GM10248 (cell line): ENCODE measurements around the gene LYL1.

Experiments used
- CTCF ChIA-PET: fragments of 300-600 bp; sonication (Branson Sonifier 250); formaldehyde crosslinking; extraction: SDS; loops from one replicate; lab custom pipeline; 2021; ENCODE audit warnings: antibody characterized with exemption; lab: Yijun Ruan, JAX
- POLR2A ChIA-PET: fragments of 350-650 bp; sonication (Branson Sonifier 250); formaldehyde crosslinking; extraction: SDS; loops from one replicate; lab custom pipeline; 2020; ENCODE audit warnings: antibody characterized with exemption; lab: Yijun Ruan, JAX
- DNase-seq: peaks from one replicate; pipeline ENCODE4 v3.0.0; 2012; ENCODE audit errors: extremely low spot score
- TF ChIP-seq, protein P1 (sequence below): IDR thresholded peaks from 2 replicates; pipeline ENCODE4 v1.5.1; 2012; ENCODE audit warnings: mild to moderate bottlenecking, low read depth; ENCODE audit errors: extremely low read depth, missing control alignments, control extremely low read depth

Gene LYL1

DNA sequence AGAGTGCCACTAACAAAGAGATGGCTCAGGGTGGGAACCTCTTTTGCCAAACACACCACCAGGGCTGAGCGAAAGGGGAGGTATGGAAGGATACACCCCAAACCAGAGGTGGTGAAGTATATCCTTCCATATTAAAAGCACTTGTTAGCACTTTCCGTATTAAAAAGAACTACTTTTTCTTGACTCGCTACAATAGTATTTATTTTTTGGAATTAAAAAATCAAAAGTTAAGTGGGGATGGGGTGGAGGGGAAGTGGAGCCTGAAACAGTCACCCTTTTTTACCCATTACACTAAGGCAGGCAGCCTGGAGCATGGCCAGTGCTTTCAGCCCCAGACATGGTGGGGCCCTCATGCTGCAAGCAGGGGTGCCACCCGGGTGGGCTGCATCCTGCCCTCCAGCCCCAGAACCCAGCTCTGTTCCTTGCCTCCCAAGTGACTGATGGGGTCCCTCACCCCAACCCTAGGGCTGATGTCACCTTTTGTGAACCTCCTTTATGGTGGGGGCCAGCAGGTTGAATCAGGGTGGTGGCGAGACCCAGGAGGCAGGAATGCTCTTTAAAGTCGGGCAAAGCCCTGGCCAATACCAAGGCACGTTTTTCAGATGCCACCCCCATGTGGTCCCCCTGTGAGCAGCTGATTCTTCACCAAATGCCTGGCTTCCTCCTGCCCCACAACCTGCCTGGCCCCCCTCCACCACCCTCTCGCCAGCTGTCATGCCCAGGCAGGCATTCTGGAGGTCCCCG is 31.0 kb downstream of the LYL1 start:
- TF ChIP-seq, protein P1, sequence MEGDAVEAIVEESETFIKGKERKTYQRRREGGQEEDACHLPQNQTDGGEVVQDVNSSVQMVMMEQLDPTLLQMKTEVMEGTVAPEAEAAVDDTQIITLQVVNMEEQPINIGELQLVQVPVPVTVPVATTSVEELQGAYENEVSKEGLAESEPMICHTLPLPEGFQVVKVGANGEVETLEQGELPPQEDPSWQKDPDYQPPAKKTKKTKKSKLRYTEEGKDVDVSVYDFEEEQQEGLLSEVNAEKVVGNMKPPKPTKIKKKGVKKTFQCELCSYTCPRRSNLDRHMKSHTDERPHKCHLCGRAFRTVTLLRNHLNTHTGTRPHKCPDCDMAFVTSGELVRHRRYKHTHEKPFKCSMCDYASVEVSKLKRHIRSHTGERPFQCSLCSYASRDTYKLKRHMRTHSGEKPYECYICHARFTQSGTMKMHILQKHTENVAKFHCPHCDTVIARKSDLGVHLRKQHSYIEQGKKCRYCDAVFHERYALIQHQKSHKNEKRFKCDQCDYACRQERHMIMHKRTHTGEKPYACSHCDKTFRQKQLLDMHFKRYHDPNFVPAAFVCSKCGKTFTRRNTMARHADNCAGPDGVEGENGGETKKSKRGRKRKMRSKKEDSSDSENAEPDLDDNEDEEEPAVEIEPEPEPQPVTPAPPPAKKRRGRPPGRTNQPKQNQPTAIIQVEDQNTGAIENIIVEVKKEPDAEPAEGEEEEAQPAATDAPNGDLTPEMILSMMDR: no peak
- ChIA-PET POLR2A (no interaction called here), CTCF (interaction anchor here (1.0 to 10.8 kb wide), 5 partner anchors 11 to 106 kb away, joined by 4 to 102 read pairs (median 12); no protein-coding TSS in a partner anchor)

DNA sequence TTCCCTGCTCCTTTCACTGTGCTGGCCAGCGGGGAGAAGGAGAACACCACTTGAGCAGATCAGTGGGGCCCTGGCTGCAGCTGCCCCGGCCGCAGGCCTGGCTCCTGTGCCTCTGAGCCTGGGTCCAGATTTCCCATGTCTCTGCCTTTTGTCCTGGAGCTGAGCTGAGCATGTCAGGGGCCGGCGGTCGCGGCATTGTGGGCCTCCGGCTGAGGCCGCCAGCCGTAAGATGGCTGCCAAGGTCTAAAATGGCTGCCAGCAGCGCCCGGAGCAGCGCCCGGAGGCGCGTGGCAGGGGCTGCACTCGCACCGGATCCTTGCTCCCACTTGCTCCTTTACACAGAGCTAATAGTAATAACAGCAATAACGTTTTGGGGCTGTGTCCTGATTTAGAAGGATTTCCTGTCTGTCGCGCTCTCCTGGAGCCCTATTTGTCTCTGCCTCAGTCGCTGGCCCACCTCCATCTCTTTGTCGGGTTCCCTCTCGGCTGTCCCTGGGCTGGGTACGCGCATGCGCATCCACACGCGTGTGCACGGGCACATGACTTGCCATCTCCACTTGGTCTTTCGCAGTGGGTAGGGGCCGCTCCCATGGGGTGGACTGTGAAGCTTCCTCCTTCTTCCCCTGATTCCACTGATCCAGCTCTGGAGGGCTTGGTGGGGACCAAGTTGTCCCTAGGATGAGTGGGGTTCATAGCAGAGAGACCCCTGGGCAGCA is 32.1 kb downstream of the LYL1 start:
- CTCF ChIA-PET: interaction anchor here (1.0 to 10.8 kb wide), 4 partner anchors 10 to 93 kb away, joined by 3 to 102 read pairs (median 26); no protein-coding TSS in a partner anchor
- POLR2A ChIA-PET: no interaction called here
- TF ChIP-seq, protein P1: no peak
- DNase-seq: no peak

More for the DNA sequence above, 31.0 kb downstream of the LYL1 start:
- DNase-seq: no peak

DNA sequence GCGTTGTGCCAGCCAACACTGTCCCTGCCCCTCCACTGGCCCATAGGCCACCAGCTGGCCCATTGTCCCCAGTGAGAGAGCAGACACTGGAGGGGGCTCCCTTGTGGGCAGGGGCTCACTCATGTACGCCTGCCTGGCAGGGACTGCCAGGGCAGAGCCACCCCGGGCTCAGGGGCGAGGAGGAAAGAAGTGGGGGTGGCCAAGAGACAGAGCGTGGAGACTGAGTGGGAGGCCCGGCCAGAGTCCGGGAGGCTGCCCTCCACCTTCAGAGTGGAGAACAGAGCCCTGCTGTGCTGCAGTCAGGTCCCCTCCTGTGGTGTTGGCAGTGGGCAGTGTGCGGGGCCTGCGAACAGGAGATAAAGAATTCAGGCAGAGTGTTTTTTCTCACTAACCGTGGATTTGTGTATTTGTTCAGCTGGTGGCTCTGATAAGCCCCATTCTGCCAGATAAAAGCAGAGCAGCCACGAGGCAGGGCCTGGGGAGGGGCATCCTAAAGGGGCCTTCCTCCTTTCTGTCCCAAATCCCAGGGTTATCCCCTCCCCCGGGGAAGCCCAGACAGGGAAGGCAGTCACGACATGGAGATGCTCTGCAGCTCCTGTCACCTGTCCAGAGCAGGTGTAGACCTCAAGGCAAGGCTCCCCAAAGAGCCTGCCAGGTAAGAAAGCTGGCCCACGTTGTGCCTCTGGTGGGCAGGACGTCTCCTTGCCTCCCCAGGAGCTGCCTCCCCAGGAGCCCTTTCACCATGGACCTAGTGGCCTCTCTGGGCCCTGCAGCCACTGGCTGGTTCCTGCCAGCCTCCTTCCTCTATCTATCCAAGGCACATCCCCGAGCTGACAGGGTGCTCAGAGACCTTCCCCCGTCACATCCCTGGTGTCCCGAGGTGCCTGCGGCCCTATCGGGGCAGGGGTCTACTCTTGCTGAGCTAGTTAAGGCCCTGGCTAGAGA is 33.0 kb downstream of the LYL1 start:
- ChIA-PET POLR2A (no interaction called here), CTCF (interaction anchor here (1.0 to 10.8 kb wide), 4 partner anchors 9 to 92 kb away, joined by 3 to 102 read pairs (median 26); no protein-coding TSS in a partner anchor)
- TF ChIP-seq, protein P1: no peak
- no peak for DNase-seq

DNA sequence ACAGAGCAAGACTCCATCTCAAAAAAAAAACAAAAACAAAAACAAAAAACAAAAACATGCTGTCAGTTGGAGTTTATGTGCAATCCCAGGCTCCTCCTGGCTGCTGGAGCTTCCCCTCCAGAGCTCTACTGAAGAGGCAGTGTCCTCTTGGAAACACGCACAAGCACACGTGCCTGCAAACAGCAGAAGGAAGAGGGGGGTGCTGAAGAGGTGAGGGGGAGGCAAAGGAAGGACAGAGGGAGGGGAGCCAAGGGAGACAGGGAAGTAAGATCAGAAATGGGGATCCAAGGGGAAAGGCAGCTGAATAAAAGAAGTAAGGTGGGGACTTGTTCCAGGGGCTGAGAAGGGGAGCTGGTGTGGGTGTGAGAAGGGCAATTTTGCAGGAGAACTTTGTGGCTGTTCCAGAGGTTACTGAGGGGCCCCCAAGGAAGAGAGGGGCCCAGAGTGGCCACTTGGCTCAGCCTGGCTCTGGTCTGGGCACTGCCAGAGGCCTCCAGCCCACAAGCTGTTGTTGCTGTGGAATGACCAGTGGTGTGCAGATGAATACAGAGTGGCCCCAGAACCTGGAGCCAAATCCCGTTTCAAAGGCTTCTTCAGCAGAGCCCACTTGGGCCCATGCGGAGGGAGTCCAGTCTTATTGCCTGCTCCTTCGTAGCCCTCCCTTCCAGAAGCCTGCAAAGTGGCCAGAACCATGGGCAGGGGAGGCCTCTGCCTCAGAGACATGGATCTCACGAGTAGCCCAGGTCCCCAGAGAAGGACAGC is 34.4 kb downstream of the LYL1 start:
- no peak for DNase-seq
- ChIA-PET CTCF (interaction anchor here (1.2 to 7.4 kb wide), 3 partner anchors 91 to 183 kb away, joined by 3 to 44 read pairs (median 4); no protein-coding TSS in a partner anchor), POLR2A (no interaction called here)
- TF ChIP-seq, protein P1: no peak

DNA sequence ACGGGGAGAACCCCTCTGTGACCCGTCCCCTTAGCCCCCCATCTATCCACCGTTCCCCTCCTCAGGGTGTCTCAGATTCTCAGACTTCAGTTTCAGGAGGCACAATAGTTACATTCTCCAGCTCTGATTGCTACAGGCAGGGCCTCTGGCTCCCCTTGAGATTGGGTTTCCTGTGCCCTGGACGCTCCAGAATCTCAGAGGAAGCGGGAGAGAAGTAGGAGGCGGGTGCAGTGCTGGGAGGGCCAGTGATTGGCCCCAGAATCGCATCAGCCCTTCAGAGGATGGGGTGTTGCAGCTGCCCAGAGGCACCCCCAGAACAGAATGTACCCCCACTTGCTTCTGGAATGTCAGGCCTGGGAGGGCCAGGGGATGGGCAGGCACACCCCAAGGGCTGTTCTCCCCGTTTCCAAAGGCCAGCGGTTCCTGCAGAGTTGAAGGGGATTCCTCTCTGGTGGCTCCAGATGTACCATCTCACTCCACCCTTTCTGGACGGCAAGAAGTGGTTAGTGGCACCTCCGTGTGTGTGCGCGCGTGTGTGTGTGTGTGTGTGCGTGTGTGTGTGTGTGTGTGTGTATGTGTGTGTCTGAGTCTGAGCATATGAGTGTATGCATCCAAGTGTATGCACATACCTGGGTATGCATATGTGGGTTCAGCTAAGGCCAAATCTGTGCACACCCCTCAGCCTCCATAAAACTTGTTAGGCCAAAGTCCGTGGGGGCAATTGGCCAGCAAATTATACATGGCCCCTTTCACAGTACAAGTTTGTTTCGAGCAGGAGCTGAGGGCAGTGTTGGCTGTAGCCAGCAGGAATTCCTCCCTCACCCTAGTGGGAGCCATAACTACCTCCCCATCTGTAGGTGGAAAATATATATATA is 35.5 kb downstream of the LYL1 start:
- ChIA-PET CTCF (interaction anchor here (0.6 to 14.9 kb wide), 6 partner anchors 27 to 182 kb away, joined by 3 to 270 read pairs (median 5); no protein-coding TSS in a partner anchor), POLR2A (no interaction called here)
- no peak for DNase-seq
- TF ChIP-seq, protein P1: no peak
